HG02610 (cell line): Measurements from ENCODE around the gene DUSP1.
"Not testable (repeated sequence)": the region's sequence is repeated elsewhere in the genome, so short reads cannot be mapped to it uniquely, and the experiment has no call there.

ENCODE experiments used
- ATAC-seq: cut with Tn5 transposase; IDR thresholded peaks from one replicate; pipeline ENCODE4 v1.9.1; 2021; ENCODE audit warnings: mild to moderate bottlenecking, moderate library complexity; ENCODE audit not compliant: unreplicated experiment

DUSP1 gene

GRCh38 chr5:172798422-172799215, 27.6 kb upstream of the DUSP1 start:
- no peak for ATAC-seq

GRCh38 chr5:172797771-172798191, 26.8 kb upstream of the DUSP1 start:
- no peak for ATAC-seq

GRCh38 chr5:172796306-172796705, 25.3 kb upstream of the DUSP1 start:
- no peak for ATAC-seq

GRCh38 chr5:172795318-172795977, 24.5 kb upstream of the DUSP1 start:
- no peak for ATAC-seq

GRCh38 chr5:172793577-172794488, 22.8 kb upstream of the DUSP1 start:
- ATAC-seq: peak; percentile 59

GRCh38 chr5:172792701-172793570, 21.9 kb upstream of the DUSP1 start:
- no peak for ATAC-seq

- ATAC-seq: no peak
Measured at GRCh38 chr5:172791726-172792445, 20.9 kb upstream of the DUSP1 start.

GRCh38 chr5:172791286-172791685, 20.3 kb upstream of the DUSP1 start:
- no peak for ATAC-seq

- no peak for ATAC-seq
Measured at GRCh38 chr5:172790496-172790889, 19.5 kb upstream of the DUSP1 start.

- ATAC-seq: no peak
Measured at GRCh38 chr5:172789687-172790495, 18.9 kb upstream of the DUSP1 start.

- peak; percentile 44 for ATAC-seq
Measured at GRCh38 chr5:172788771-172789686, 18.0 kb upstream of the DUSP1 start.

- ATAC-seq: not testable (repeated sequence)
Measured at GRCh38 chr5:172787538-172787937, 16.5 kb upstream of the DUSP1 start.

GRCh38 chr5:172786736-172787462, 15.9 kb upstream of the DUSP1 start:
- ATAC-seq: no peak

GRCh38 chr5:172785429-172786088, 14.6 kb upstream of the DUSP1 start:
- ATAC-seq: no peak

GRCh38 chr5:172784162-172784561, 13.2 kb upstream of the DUSP1 start:
- not testable (repeated sequence) for ATAC-seq

GRCh38 chr5:172783319-172783718, 12.3 kb upstream of the DUSP1 start:
- not testable (repeated sequence) for ATAC-seq
